Caco-2 (cell line): ENCODE measurements around the gene RPS14. TPM values are rescaled to one million over a fixed set of nuclear protein-coding genes. Genes with fewer than 3 reads are reported as not detected.

Source experiments
- BruUV-seq: library from RNA; stranded (reverse); fragments of 400-500 nt; replicated peaks from 2 replicates; lab custom pipeline; 2021; lab: Mats Ljungman, UMichigan
- CTCF ChIA-PET: fragments of 300-600 bp; sonication (Branson Sonifier 250); formaldehyde crosslinking; loops from one replicate; lab custom pipeline; 2022; ENCODE audit warnings: antibody characterized with exemption; lab: Charles Lee
- POLR2A ChIA-PET: fragments of 300-600 bp; sonication (Branson Sonifier 250); formaldehyde crosslinking; loops from one replicate; lab custom pipeline; 2022; ENCODE audit warnings: antibody characterized with exemption; lab: Charles Lee
- DNase-seq, 2 experiments: peaks; one replicate each; pipeline versions ENCODE4 v3.0.0 to v3.0.0-alpha.2; 2020 to 2022
- H3K27me3 ChIP-seq: replicated peaks from 2 replicates; pipeline ENCODE4 v1.6.0; 2011; ENCODE audit warnings: low read length; ENCODE audit not compliant: control insufficient read depth, insufficient read depth
- H3K36me3 ChIP-seq: 2 replicates; pipeline ENCODE4 v1.5.1; 2011; ENCODE audit warnings: low read length; ENCODE audit not compliant: control insufficient read depth, insufficient read depth
- H3K4me1 ChIP-seq: fragments of 250-450 bp; sonication (Bioruptor Pico); 2 replicates; pipeline ENCODE4 v1.5.1; 2020; ENCODE audit warnings: mild to moderate bottlenecking
- H3K4me3 ChIP-seq: 2 replicates; pipeline ENCODE4 v1.5.1; 2011; ENCODE audit warnings: low read depth, mild to moderate bottlenecking, control low read depth, low read length
- H3K9me3 ChIP-seq: fragments of 250-450 bp; sonication (Bioruptor Pico); 2 replicates; pipeline ENCODE4 v1.5.1; 2020; ENCODE audit warnings: mild to moderate bottlenecking, moderate library complexity
- H3K27ac Mint-ChIP-seq: one replicate; pipeline ENCODE4 v1.8.0; 2022; ENCODE audit warnings: mixed read lengths; ENCODE audit not compliant: unreplicated experiment
- H3K27me3 Mint-ChIP-seq: one replicate; pipeline ENCODE4 v1.8.0; 2022; ENCODE audit warnings: mixed read lengths; ENCODE audit not compliant: insufficient read depth, unreplicated experiment
- H3K36me3 Mint-ChIP-seq: one replicate; pipeline ENCODE4 v1.8.0; 2022; ENCODE audit warnings: mild to moderate bottlenecking, mixed read lengths; ENCODE audit not compliant: insufficient read depth, unreplicated experiment
- H3K4me1 Mint-ChIP-seq: one replicate; pipeline ENCODE4 v1.8.0; 2022; ENCODE audit warnings: low read depth, mixed read lengths; ENCODE audit not compliant: unreplicated experiment
- H3K4me3 Mint-ChIP-seq: one replicate; pipeline ENCODE4 v1.8.0; 2022; ENCODE audit warnings: mild to moderate bottlenecking, moderate library complexity, mixed read lengths; ENCODE audit not compliant: unreplicated experiment
- H3K9me3 Mint-ChIP-seq: one replicate; pipeline ENCODE4 v1.8.0; 2022; ENCODE audit warnings: mixed read lengths; ENCODE audit not compliant: unreplicated experiment
- intact Hi-C: fragments of 100-400 bp; cut with micrococcal nuclease; formaldehyde crosslinking; loops from one replicate; pipeline ENCODE4 v1.10.0; 2022; ENCODE audit not compliant: unreplicated experiment
- total RNA-seq: library from RNA; stranded (reverse); gene quantifications from 2 replicates; pipeline ENCODE4 v1.2.3, GENCODE V29; 2022
- TF ChIP-seq, protein P1 (sequence below), 2 experiments: fragments of 200-600 bp in 1 of 2; IDR thresholded peaks; 1 replicate in 1 of 2; 2 replicates in 1 of 2; pipeline versions ENCODE4 v1.5.1 to v1.8.0; 2011 to 2022; ENCODE audit warnings: antibody characterized with exemption in 1 of 2, control low read depth in 1 of 2, inconsistent platforms in 1 of 2, low read depth in 1 of 2, low read length in 1 of 2, mild to moderate bottlenecking in 1 of 2, moderate library complexity in 1 of 2; ENCODE audit not compliant: insufficient read depth in 1 of 2, severe bottlenecking in 1 of 2, unreplicated experiment in 1 of 2

RPS14 gene
- total RNA-seq, 1 experiment from 2014 or later = 2,300 TPM

DNA sequence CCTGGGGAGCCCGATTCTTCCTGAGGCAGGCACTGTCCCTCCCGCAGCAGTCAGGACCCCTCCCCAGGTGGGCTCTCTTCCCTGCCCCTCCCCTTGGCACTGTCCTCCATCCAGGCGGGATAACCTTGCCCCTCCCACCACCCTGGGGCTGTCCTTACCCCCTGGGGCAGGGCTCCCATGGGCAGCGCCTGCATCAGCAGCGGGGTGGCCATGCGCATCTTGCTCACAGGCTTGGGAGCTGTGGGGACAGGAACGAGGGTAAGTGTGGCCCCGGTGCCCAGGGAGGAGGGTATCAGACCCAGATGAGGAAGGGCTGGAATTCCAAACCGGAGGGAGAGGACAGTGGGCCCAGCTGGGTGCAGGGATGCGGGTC, 42.8 kb downstream of the RPS14 start:
- no peak for DNase-seq
- POLR2A ChIA-PET = no interaction called here
- H3K36me3 ChIP-seq = peaks cover 1% of the 10 kb centered on the region; the same call in 1 of the 2 replicates
- Mint-ChIP-seq H3K4me1 (peaks cover 7% of the 10 kb centered on the region), H3K4me3 (no peak overlapping the region), H3K9me3 (no peaks in the 10 kb centered on the region), H3K27ac (no peak overlapping the region), H3K36me3 (peaks cover 31% of the 10 kb centered on the region), H3K27me3 (no peaks in the 10 kb centered on the region)
- no peak overlapping the region for H3K4me3 ChIP-seq
- CTCF ChIA-PET = no interaction called here
- TF ChIP-seq, protein P1, sequence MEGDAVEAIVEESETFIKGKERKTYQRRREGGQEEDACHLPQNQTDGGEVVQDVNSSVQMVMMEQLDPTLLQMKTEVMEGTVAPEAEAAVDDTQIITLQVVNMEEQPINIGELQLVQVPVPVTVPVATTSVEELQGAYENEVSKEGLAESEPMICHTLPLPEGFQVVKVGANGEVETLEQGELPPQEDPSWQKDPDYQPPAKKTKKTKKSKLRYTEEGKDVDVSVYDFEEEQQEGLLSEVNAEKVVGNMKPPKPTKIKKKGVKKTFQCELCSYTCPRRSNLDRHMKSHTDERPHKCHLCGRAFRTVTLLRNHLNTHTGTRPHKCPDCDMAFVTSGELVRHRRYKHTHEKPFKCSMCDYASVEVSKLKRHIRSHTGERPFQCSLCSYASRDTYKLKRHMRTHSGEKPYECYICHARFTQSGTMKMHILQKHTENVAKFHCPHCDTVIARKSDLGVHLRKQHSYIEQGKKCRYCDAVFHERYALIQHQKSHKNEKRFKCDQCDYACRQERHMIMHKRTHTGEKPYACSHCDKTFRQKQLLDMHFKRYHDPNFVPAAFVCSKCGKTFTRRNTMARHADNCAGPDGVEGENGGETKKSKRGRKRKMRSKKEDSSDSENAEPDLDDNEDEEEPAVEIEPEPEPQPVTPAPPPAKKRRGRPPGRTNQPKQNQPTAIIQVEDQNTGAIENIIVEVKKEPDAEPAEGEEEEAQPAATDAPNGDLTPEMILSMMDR (IDR thresholded peaks at IDR 0.05; ENCODE audit: insufficient read depth in 1 of 2, low read depth in 1 of 2, low read length in 1 of 2, severe bottlenecking in 1 of 2, unreplicated experiment in 1 of 2) = no peak
- H3K9me3 ChIP-seq = no peaks in the 10 kb centered on the region
- no TSS peak for BruUV-seq
- H3K27me3 ChIP-seq = no peaks in the 10 kb centered on the region
- H3K4me1 ChIP-seq = peaks cover 6% of the 10 kb centered on the region
- intact Hi-C loops = no loop called here

DNA sequence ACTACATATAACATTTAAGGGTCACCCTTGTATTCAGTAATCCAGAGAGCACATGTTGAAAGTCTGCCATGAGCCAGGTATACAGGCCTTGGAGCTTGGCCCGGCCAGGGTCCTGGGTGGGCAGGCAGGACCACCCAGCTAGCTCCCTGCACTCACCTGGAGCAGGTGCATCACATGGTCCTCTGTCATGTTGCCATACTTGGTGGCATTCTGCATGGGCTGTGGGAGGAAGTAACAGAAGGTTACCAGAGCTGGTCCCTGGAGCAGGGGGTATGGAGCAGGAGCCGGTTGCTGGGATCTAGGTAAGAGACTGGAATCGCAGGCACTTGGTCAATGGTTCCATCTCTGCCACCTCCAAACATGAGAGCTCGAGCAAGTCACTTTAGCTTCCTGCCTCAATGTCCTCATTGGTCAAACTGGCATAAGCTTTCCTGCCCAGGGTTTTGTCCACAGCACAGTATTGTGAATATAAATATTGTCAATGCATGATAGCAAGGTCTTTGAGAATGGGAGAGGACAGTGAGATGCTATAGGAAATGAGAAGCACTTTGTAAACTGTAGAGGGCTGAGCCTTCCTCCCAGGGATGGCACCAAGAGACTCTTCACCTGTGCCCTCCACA, 43.3 kb downstream of the RPS14 start:
- Histone ChIP-seq H3K4me3 (no peak overlapping the region), H3K36me3 (peaks cover 1% of the 10 kb centered on the region; the same call in 1 of the 2 replicates), H3K27me3 (no peaks in the 10 kb centered on the region), H3K9me3 (no peaks in the 10 kb centered on the region), H3K4me1 (peaks cover 6% of the 10 kb centered on the region)
- Mint-ChIP-seq H3K4me3 (no peak overlapping the region), H3K36me3 (peaks cover 36% of the 10 kb centered on the region), H3K27ac (no peak overlapping the region), H3K27me3 (no peaks in the 10 kb centered on the region), H3K9me3 (no peaks in the 10 kb centered on the region), H3K4me1 (peaks cover 7% of the 10 kb centered on the region)
- ChIA-PET POLR2A (no interaction called here), CTCF (interaction anchor here (0.6 kb wide), 1 partner anchor 340 kb away, joined by 3 read pairs; no protein-coding TSS in a partner anchor)
- BruUV-seq = no TSS peak
- TF ChIP-seq, protein P1 (IDR thresholded peaks at IDR 0.05; ENCODE audit: insufficient read depth in 1 of 2, low read depth in 1 of 2, low read length in 1 of 2, severe bottlenecking in 1 of 2, unreplicated experiment in 1 of 2) = no peak
- DNase-seq = no peak
- intact Hi-C loops = no loop called here

DNA sequence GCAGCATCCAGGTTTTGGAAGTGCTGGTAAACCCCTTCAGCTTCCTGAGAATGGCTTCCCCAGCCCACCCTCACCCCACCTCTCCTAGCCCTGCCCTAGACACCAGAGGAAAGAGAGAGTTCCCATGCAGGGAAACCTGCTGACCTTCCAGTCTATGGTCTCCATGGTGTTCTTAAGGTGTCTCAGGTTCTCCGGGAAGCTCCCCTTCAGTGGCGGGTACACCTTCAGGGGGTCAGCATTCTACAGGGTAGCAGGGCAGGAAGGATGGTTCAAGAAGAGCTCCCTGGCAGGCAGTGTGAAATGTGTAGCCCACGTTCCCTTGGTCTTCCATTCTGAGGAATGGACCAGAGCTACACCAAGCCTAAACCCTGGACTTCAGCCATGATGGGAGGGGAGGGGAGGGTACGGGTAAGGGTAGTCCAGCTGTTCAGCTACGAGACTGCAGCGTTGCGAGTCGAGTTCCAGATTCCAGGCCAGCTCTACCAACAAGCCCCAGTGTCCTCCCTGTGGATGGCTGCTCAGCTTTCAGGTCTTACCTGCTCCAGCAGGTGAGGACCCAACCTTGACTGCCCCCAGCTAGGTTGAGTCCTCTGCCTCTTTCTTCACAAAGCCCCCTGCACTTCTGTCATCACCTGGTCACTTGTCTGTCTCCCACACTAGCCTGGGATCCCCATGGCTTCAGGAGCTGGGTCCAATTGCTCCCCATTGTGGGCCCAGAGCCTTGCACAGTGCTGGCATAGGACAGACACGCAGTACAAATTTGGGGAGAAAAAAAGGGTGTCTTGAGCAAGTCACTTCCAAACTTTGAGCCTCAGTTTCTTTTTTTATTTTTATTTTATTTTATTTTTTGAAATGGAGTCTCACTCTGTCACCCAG, 44.4 kb downstream of the RPS14 start:
- ChIA-PET CTCF (no interaction called here), POLR2A (no interaction called here)
- TF ChIP-seq, protein P1 (IDR thresholded peaks at IDR 0.05; ENCODE audit: insufficient read depth in 1 of 2, low read depth in 1 of 2, low read length in 1 of 2, severe bottlenecking in 1 of 2, unreplicated experiment in 1 of 2) = no peak
- Histone ChIP-seq H3K27me3 (no peaks in the 10 kb centered on the region), H3K9me3 (no peaks in the 10 kb centered on the region), H3K4me3 (no peak overlapping the region), H3K36me3 (peaks cover 1% of the 10 kb centered on the region; the same call in 1 of the 2 replicates), H3K4me1 (peaks cover 3% of the 10 kb centered on the region)
- Mint-ChIP-seq H3K27ac (no peak overlapping the region), H3K4me3 (no peak overlapping the region), H3K9me3 (no peaks in the 10 kb centered on the region), H3K4me1 (peaks cover 1% of the 10 kb centered on the region), H3K36me3 (peaks cover 36% of the 10 kb centered on the region), H3K27me3 (no peaks in the 10 kb centered on the region)
- intact Hi-C loops = no loop called here
- BruUV-seq = no TSS peak
- no peak for DNase-seq
